Fibroblast of skin of left biceps (primary cell): ENCODE data around the gene PLAGL2.
"Not testable (repeated sequence)": the region's sequence is repeated elsewhere in the genome, so short reads cannot be mapped to it uniquely, and the experiment has no call there.

Experiments used
- DNase-seq, 2 experiments: peaks; one replicate each; pipeline ENCODE4 v3.0.0-alpha.2; 2013; ENCODE audit warnings: low read depth in 2 of 2

The PLAGL2 gene

GRCh38 chr20:32204205-32205109 lies 3.1 kb downstream of the PLAGL2 start:
- DNase-seq, result no peak

- no peak for DNase-seq
These were observed 4.0 kb downstream of the PLAGL2 start for GRCh38 chr20:32203356-32204204.

- DNase-seq, result no peak
These were observed 5.6 kb downstream of the PLAGL2 start for GRCh38 chr20:32201977-32202363.

GRCh38 chr20:32201296-32201976 lies 6.1 kb downstream of the PLAGL2 start:
- DNase-seq, result no peak

GRCh38 chr20:32199006-32199405 lies 8.5 kb downstream of the PLAGL2 start:
- no peak for DNase-seq

GRCh38 chr20:32197136-32197535 lies 10.4 kb downstream of the PLAGL2 start:
- not testable (repeated sequence) for DNase-seq

GRCh38 chr20:32196613-32197012 lies 10.9 kb downstream of the PLAGL2 start:
- not testable (repeated sequence) for DNase-seq

- DNase-seq, result no peak
These were observed 12.0 kb downstream of the PLAGL2 start for GRCh38 chr20:32195581-32195980.

GRCh38 chr20:32193996-32194395 lies 13.5 kb downstream of the PLAGL2 start:
- DNase-seq, result no peak

- DNase-seq, result not testable (repeated sequence)
These were observed 14.2 kb downstream of the PLAGL2 start for GRCh38 chr20:32193336-32193735.

GRCh38 chr20:32192698-32193097 lies 14.8 kb downstream of the PLAGL2 start:
- no peak for DNase-seq

GRCh38 chr20:32191873-32192272 lies 15.7 kb downstream of the PLAGL2 start:
- DNase-seq, result no peak

- DNase-seq, result no peak
These were observed 16.1 kb downstream of the PLAGL2 start for GRCh38 chr20:32191422-32191821.

- DNase-seq, result no peak
These were observed 16.7 kb downstream of the PLAGL2 start for GRCh38 chr20:32190616-32191415.

GRCh38 chr20:32189691-32190615 lies 17.6 kb downstream of the PLAGL2 start:
- no peak for DNase-seq

- DNase-seq, result no peak
These were observed 18.5 kb downstream of the PLAGL2 start for GRCh38 chr20:32189123-32189410.

GRCh38 chr20:32188376-32189122 lies 19.0 kb downstream of the PLAGL2 start:
- DNase-seq, result no peak

- DNase-seq, result no peak
These were observed 21.0 kb downstream of the PLAGL2 start for GRCh38 chr20:32186506-32186905.

- no peak for DNase-seq
These were observed 22.5 kb downstream of the PLAGL2 start for GRCh38 chr20:32184961-32185603.
